Stimulated activated CD8-positive, alpha-beta memory T cell treated with anti-CD3 and anti-CD28 coated beads, Interleukin-4, amount 100 ng/mL, for 24 hours (primary cell): ENCODE data around the gene MTMR3.
"Not testable (repeated sequence)": the region's sequence is repeated elsewhere in the genome, so short reads cannot be mapped to it uniquely, and the experiment has no call there.

Source experiments
- DNase-seq: peaks from one replicate; pipeline ENCODE4 v3.0.0-alpha.2; 2020; ENCODE audit warnings: low read depth

Gene MTMR3

DNA sequence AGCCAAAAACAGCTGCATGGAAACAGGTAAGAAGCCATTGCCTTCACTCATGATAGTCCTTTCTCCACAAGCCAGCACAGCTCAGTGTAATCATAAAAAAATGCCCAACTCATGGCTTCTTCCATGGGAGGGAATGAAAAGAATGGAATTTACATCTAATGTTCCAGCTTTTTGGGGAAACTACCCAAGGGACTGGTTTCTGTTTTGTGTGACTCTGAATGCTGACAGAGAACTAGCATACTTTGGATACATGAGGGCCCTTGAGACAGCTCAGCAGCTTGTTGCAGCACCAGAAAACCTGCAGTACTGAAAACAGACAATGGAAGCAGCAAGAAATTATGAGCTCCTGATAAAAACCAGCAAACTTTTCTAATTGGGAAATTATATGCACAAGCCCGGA, 173.0 kb downstream of the MTMR3 start:
- no peak for DNase-seq

- no peak for DNase-seq
These were observed 174.4 kb downstream of the MTMR3 start for GRCh38 chr22:30057375-30057774.

DNA sequence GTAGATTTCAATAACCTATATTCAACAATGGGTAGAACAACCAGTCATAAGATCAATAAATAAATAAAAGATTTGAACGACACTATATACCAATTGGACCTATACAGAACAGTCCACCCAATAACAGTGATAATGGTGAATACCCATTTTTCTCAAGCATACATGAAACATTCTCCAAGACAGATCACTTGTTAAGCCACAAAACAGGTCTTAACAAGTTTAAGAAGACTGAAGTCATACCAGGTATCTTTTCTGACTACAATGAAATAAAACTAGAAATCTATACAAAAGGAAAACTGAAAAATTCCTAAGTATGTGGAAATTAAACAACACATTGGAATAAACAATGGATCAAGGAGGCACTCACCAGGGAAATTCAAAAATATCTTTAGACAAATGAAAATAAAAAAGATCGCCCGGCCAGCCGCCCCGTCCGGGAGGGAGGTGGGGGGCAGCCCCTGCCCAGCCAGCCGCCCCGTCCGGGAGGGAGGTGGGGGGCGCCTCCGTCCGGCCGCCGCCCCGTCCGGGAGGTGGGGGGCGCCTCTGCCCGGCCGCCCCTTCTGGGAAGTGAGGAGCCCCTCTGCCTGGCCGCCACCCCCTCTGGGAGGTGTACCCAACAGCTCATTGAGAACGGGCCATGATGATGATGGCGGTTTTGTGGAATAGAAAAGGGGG, 176.5 kb downstream of the MTMR3 start:
- DNase-seq, result not testable (repeated sequence)

GRCh38 chr22:30061094-30061493, 178.1 kb downstream of the MTMR3 start:
- DNase-seq, result not testable (repeated sequence)

DNA sequence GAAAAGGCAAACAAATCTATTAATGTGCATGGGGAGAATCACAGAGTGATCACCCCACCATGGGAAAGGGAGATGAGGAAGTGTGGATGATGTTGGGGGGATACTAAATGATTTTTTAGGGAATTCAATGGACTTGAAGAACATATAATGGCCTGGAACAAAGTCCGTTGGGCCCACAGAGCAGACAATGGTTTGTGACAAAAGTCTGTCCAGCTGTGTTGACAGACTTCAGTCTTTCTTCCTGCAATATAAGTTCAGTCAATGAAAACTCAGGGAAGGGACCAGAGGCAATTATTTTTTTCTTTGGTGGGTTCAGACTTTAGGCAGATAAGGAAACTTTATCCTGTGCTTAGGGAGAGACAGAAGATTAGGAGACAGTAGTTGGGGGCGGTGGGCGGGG, 179.3 kb downstream of the MTMR3 start:
- DNase-seq, result no peak

- no peak for DNase-seq
These were observed 180.0 kb downstream of the MTMR3 start for GRCh38 chr22:30062950-30063349.

GRCh38 chr22:30064172-30064571, 181.2 kb downstream of the MTMR3 start:
- DNase-seq, result no peak

DNA sequence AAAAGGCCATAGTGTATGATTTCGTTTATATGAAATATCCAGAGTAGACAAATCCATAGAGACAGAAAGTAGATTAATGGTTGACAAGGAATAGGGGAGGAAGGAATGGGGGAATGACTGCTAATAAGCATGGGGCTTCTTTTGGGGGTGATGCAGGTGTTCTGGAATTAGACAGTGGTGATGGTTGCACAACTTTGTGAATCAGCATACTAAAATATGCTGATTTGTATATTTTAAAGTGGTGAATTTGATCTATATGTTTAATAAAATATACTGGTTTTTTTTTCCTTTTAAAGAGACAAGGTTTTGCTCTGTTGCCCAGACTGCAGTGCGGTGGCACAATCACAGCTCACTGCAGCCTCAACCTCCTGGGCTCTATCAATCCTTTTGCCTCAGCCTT, 190.8 kb downstream of the MTMR3 start:
- no peak for DNase-seq

GRCh38 chr22:30074147-30074546, 191.2 kb downstream of the MTMR3 start:
- no peak for DNase-seq

DNA sequence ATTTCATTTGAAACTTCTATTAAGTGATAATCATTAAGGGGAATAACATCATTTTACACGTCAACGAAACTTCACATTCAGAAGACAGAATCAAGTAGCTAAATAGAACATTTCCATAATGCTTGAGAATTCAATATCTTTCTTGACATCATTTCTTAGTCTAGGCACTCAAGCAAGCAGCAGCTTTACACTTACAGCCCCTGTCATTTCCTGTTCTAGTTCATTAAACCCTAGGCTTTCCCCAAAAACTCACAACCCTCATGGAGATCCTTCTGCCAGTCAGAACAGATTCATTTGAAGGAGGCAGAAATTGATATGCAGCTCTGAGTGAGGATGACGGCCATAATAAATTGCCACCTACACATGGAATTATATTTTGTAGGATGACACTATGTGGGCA, 192.0 kb downstream of the MTMR3 start:
- DNase-seq, result no peak

DNA sequence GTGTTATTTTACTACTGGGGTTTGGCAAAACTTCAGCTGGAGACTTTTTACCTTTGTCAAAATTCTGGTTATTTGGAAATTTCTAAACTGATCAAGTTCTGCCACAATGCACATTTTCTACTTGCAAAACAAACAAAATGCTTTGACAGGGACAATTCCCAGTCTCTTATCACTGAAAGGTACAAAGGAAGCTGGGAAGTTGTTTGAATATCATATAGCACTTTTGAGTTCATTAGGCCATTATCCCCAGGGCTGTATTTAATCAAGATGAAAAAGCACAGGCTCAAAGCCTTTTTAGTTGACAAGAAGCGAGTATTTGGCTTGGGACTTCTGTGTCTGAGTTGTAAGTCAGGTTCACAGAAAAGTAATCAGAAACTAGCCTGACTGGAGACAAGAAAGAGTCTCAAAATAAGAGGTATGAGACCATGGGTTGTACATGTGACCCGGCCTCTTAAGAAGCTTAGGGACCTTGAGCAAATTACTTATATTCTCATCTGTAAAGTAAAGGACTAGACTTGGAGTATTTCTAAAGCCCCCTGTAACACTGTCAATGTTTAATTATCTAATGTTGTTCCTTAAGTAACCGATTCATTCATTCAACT, 194.4 kb downstream of the MTMR3 start:
- DNase-seq, result no peak

GRCh38 chr22:30078320-30079311, 195.6 kb downstream of the MTMR3 start:
- no peak for DNase-seq

GRCh38 chr22:30079952-30080533, 197.1 kb downstream of the MTMR3 start, which contains the start of gene HORMAD2:
Gene HORMAD2 (plus strand): TSS chr22:30080464. CDS start chr22:30093953, 13,489 bp downstream.
- DNase-seq, result no peak
